Karpas-422 (cell line): Measurements from ENCODE around the gene TMEM185B. TPM values are rescaled to one million over a fixed set of nuclear protein-coding genes. Genes with fewer than 3 reads are reported as not detected.

Experiments used
- DNase-seq: peaks from one replicate; pipeline ENCODE4 v3.0.0-alpha.2; 2015
- H2AFZ ChIP-seq: fragments of 200-600 bp; sonication (generic); 2 replicates; pipeline ENCODE4 v1.6.1; 2014; ENCODE audit warnings: antibody characterized with exemption, low read length, mixed read lengths
- H3K27ac ChIP-seq: fragments of 200-600 bp; sonication (generic); 2 replicates; pipeline ENCODE4 v1.5.1; 2014; ENCODE audit warnings: mild to moderate bottlenecking, low read length, moderate library complexity
- H3K27me3 ChIP-seq: fragments of 200-600 bp; sonication (generic); 2 replicates; pipeline ENCODE4 v1.6.1; 2014; ENCODE audit warnings: low read length, mixed read lengths
- H3K36me3 ChIP-seq: fragments of 200-600 bp; sonication (generic); 2 replicates; pipeline ENCODE4 v1.6.1; 2014; ENCODE audit warnings: low read length, mixed read lengths; ENCODE audit not compliant: insufficient read depth
- H3K4me1 ChIP-seq: fragments of 200-600 bp; sonication (generic); 2 replicates; pipeline ENCODE4 v1.6.1; 2014; ENCODE audit warnings: mild to moderate bottlenecking, low read length, mixed read lengths
- H3K4me2 ChIP-seq: fragments of 200-600 bp; sonication (generic); 2 replicates; pipeline ENCODE4 v1.6.1; 2014; ENCODE audit warnings: low read length, low read depth, mild to moderate bottlenecking; ENCODE audit not compliant: poor library complexity, severe bottlenecking
- H3K4me3 ChIP-seq: fragments of 200-600 bp; sonication (generic); 2 replicates; pipeline ENCODE4 v1.5.1; 2014; ENCODE audit warnings: mild to moderate bottlenecking, antibody characterized with exemption, low read length, mixed read lengths
- H3K79me2 ChIP-seq: fragments of 200-600 bp; sonication (generic); 2 replicates; pipeline ENCODE4 v1.6.1; 2014; ENCODE audit warnings: mild to moderate bottlenecking, low read length, mixed read lengths
- H3K9ac ChIP-seq: fragments of 200-600 bp; sonication (generic); 2 replicates; pipeline ENCODE4 v1.6.0; 2014; ENCODE audit warnings: low read length
- H3K9me2 ChIP-seq: fragments of 200-600 bp; sonication (generic), shearing (Covaris generic); replicated peaks from 2 replicates; pipeline ENCODE4 v1.6.0; 2014; ENCODE audit warnings: mild to moderate bottlenecking, low read length, moderate library complexity; ENCODE audit not compliant: insufficient read depth
- H3K9me3 ChIP-seq: fragments of 300-700, 200-600 bp; sonication (generic); 2 replicates; pipeline ENCODE4 v1.6.1; 2014; ENCODE audit warnings: low read length, mixed read lengths
- H4K20me1 ChIP-seq: fragments of 200-600 bp; sonication (generic); 2 replicates; pipeline ENCODE4 v1.6.1; 2014; ENCODE audit warnings: mild to moderate bottlenecking, antibody characterized with exemption, low read length, low read depth; ENCODE audit not compliant: insufficient read depth
- total RNA-seq: library from RNA; depleted of rRNA; stranded (reverse); fragments of >200 nt; shearing (Covaris generic); gene quantifications from 2 replicates; pipeline ENCODE4 v1.2.3, GENCODE V29; 2014; ENCODE audit warnings: low replicate concordance

TMEM185B gene
- total RNA-seq, 1 experiment from 2014 or later = 13.0 TPM

DNA sequence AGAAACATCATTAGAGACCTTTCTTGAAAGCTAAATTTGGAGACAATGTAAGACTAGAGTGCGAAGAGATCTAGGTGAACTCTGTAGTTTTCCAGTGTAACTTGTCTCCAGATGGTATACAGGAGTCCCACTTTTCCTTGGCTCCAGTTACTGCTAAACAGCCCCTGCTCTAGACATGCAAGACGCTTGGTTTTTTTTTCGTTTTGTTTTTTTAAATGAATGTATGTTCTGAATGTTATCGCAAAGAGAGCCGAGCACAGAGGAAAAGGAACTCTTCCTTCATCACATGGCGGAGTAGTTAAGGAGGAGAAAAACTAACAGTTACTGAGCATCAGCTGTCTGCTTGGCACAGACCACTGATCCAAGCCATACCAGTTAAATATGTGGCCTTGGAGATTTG, 31.9 kb upstream of the TMEM185B start:
- Histone ChIP-seq H3K36me3 (no peaks in the 10 kb centered on the region), H3K79me2 (no peaks in the 10 kb centered on the region), H3K4me2 (no peak overlapping the region), H3K27ac (no peak overlapping the region), H3K9me3 (no peaks in the 10 kb centered on the region), H3K9me2 (no peaks in the 10 kb centered on the region), H3K4me3 (no peak overlapping the region), H3K4me1 (peaks cover 15% of the 10 kb centered on the region), H3K9ac (no peak overlapping the region), H3K27me3 (no peaks in the 10 kb centered on the region), H4K20me1 (no peaks in the 10 kb centered on the region), H2AFZ (no peak overlapping the region)
- no peak for DNase-seq

DNA sequence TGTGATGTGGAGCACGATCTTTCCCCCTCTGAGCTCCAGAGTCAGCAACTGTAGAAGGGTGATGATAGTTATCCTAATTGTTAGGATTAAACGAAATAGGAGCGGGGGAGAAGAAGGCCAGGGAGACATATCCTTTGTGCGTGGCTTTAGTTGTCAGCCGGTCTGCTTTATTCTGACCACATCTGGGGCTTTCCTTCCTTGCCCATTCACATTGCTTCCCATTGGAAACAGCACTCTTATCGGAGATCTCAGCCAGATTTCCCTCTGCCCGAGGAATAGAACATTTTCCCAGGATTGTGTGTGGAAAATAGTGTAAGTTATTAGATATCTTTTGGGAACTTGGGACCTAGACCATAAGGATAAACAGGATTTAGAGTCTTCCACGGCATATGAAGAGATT, 31.0 kb upstream of the TMEM185B start:
- DNase-seq = no peak
- Histone ChIP-seq H3K4me3 (no peak overlapping the region), H3K4me1 (peaks cover 15% of the 10 kb centered on the region), H3K27ac (no peak overlapping the region), H3K79me2 (no peaks in the 10 kb centered on the region), H3K36me3 (no peaks in the 10 kb centered on the region), H3K9me3 (no peaks in the 10 kb centered on the region), H3K9ac (no peak overlapping the region), H3K27me3 (no peaks in the 10 kb centered on the region), H4K20me1 (no peaks in the 10 kb centered on the region), H2AFZ (no peak overlapping the region), H3K4me2 (no peak overlapping the region), H3K9me2 (no peaks in the 10 kb centered on the region)

DNA sequence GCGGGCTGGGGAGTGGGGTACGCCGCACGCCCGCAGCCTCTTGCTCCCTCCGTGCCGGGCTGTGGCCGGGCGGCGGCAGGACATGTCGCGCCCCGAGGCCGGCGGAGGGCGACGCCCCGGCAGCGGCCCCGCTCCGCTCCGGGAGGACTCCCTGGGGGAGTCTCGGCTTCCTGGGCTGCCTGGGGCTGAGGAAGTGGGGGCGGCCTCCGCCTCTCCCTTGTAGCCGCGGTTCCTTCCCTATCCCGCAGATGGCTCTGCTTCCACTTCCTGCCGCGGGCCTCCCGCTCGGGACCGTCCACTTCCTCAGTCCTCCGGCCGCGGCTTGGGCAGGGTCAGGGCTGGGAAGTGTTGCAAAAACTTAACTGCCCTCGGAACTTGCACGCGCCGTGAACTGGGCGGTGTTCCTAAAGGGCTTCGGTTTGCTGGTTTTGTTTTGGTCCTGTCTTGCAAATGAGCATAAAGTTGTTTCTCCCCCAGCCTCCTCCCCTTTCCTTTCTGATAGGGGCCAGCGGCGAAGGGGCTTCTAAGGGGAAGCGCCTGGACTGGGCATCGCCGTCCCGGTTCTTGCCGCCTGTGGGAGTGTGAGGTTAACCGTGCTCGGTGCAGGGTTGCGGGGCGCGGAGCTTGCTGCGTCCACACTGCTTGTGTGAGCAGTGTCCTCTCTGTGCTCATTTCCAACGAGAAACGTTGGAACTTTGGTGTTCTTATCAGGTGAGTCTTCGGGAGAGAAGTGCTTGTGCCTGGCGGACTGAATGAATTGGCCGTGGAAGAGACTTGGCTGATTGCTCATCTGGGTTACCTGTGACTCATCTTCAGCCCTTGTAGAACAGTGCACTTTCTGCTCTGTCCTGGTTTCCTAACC, 30.1 kb upstream of the TMEM185B start:
- Histone ChIP-seq H3K9ac (peak overlapping the region; percentile 75), H3K27ac (no peak overlapping the region), H3K4me3 (peak overlapping the region; percentile 85), H3K9me2 (no peaks in the 10 kb centered on the region), H3K4me2 (peak overlapping the region; percentile 93), H2AFZ (peak overlapping the region; percentile 81; the same call in 1 of the 2 replicates), H3K79me2 (no peaks in the 10 kb centered on the region), H3K36me3 (no peaks in the 10 kb centered on the region), H3K27me3 (no peaks in the 10 kb centered on the region), H4K20me1 (no peaks in the 10 kb centered on the region), H3K9me3 (no peaks in the 10 kb centered on the region), H3K4me1 (peaks cover 15% of the 10 kb centered on the region)
- peak; percentile 70 for DNase-seq

DNA sequence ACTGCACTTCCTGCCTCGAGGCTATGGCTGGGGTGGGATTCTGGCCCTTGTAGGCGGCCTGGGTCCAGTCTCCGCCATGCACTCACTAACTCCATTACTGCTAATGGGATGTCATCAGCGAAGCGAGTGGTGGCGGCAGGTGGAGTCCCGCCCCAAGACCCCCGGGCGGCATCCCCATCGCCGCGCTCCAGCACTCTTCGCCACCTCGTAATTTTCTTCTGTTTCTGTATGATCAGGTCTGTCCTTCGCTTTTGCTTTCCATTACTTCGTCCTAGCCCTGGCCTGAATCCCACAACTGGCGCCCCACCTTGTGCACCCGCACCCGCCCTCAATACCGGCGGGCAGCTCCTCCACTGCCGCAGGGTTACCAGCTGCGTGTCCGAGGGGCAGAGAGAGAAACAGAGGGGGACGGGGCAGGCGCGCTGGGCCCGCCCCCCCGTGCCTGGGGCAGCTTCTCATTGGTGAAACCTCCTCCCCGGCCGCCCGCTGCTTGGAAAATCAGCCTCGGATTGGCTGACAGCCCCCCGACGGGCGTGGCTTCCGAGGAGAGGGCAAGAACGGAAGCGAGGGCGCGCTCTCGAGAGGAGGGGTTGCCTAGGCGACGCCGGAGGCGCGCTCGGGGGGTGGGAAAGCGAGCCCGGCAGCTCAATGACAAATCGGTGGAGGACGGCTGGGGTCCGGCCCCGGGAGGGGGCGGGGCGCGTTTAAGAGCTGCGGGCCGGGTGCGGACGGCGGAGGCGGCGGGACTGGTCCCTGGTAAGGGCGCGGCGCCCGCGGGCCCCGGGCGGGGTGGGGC, 29.2 kb upstream of the TMEM185B start, which contains the start of gene RALB:
RALB (plus strand) TSS at position 628 of the 796 bp plus-strand sequence. CDS start 25,813 bp downstream, outside the sequence.
- H3K79me2 ChIP-seq = no peaks in the 10 kb centered on the region
- peak within 1 kb of the TSS; percentile 93 for H3K4me2 ChIP-seq
- H3K4me3 ChIP-seq = peak within 1 kb of the TSS; percentile 85
- no peaks in the 10 kb centered on the region for H3K27me3 ChIP-seq
- H3K9ac ChIP-seq = peak within 1 kb of the TSS; percentile 75
- no peaks in the 10 kb centered on the region for H4K20me1 ChIP-seq
- H2AFZ ChIP-seq = peak within 1 kb of the TSS; percentile 81; the same call in 1 of the 2 replicates
- no peaks in the 10 kb centered on the region for H3K9me2 ChIP-seq
- no peak within 1 kb of the TSS for H3K27ac ChIP-seq
- no peaks in the 10 kb centered on the region for H3K36me3 ChIP-seq
- H3K4me1 ChIP-seq = peaks cover 15% of the 10 kb centered on the region
- peak; percentile 99 for DNase-seq
- no peaks in the 10 kb centered on the region for H3K9me3 ChIP-seq

DNA sequence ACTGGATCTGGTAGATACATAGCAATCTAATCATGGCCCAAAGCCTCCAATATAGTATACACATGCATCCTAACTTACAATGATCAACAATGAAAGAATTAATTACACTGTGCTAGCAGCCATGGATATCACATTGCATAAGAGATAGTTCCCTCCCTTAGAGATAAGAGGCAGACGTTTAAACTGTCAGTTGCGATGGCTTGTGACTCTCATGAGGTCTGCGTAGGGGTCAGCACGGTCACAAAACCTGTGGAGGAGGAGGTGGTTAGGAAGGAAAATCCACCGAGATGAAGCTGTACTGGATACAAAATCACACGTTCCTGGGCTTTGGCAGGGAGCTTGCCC, 28.7 kb upstream of the TMEM185B start:
- no peaks in the 10 kb centered on the region for H3K79me2 ChIP-seq
- H4K20me1 ChIP-seq = no peaks in the 10 kb centered on the region
- H3K4me3 ChIP-seq = peak overlapping the region; percentile 85
- H3K27me3 ChIP-seq = no peaks in the 10 kb centered on the region
- H3K4me2 ChIP-seq = peak overlapping the region; percentile 93
- DNase-seq = no peak
- H3K9me3 ChIP-seq = no peaks in the 10 kb centered on the region
- no peak overlapping the region for H3K27ac ChIP-seq
- H3K9ac ChIP-seq = peak overlapping the region; percentile 48; the same call in 1 of the 2 replicates
- H3K4me1 ChIP-seq = peaks cover 15% of the 10 kb centered on the region
- H2AFZ ChIP-seq = peak overlapping the region; percentile 54; the same call in 1 of the 2 replicates
- no peaks in the 10 kb centered on the region for H3K36me3 ChIP-seq
- H3K9me2 ChIP-seq = no peaks in the 10 kb centered on the region

DNA sequence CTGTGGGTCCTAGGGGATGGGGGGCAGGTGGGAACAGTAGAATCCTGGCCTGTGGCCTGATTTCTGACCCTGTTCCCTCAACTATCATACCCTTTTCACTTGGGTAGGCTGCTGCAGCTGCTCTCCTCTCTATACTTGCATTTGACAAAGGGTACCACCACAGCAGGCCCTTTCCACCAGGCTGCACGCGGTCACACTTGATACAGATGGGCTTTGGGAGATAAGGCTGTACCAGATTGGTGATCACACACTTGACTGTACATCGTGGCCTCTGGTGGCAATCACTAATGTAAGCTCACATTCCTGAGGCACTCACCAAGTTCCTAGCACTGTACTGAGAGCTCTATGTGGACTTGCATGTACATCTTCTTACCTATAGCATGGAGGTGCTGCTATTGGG, 27.9 kb upstream of the TMEM185B start:
- Histone ChIP-seq H3K4me3 (no peak overlapping the region), H3K9me3 (no peaks in the 10 kb centered on the region), H3K79me2 (no peaks in the 10 kb centered on the region), H3K9me2 (no peaks in the 10 kb centered on the region), H3K27me3 (no peaks in the 10 kb centered on the region), H3K9ac (no peak overlapping the region), H3K36me3 (no peaks in the 10 kb centered on the region), H3K27ac (no peak overlapping the region), H3K4me2 (no peak overlapping the region), H4K20me1 (no peaks in the 10 kb centered on the region), H3K4me1 (peaks cover 15% of the 10 kb centered on the region), H2AFZ (no peak overlapping the region)
- no peak for DNase-seq

DNA sequence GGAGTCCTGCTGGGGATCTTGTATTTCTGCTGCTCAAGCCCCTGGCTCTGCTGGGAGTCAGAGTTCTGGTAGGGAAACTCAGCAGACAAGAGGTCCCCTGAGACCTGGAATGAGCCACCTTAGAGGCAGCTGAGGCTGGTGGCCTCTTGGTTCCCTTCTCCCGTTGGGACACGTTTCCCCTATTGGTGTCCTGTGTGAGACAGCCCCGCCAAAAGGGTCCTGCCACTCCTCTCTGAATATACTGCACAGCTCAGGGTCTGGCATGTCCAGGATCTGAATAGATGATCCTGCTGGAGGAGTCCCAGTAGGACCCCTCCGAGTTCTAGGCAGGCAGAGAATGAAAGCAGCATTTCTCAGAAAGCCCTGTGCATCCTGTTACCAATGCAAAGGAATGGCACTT, 27.4 kb upstream of the TMEM185B start:
- Histone ChIP-seq H2AFZ (no peak overlapping the region), H3K4me1 (peaks cover 15% of the 10 kb centered on the region), H3K79me2 (no peaks in the 10 kb centered on the region), H3K36me3 (no peaks in the 10 kb centered on the region), H3K9me3 (no peaks in the 10 kb centered on the region), H3K9me2 (no peaks in the 10 kb centered on the region), H3K4me3 (no peak overlapping the region), H3K9ac (no peak overlapping the region), H3K27ac (no peak overlapping the region), H4K20me1 (no peaks in the 10 kb centered on the region), H3K27me3 (no peaks in the 10 kb centered on the region), H3K4me2 (no peak overlapping the region)
- DNase-seq = no peak

DNA sequence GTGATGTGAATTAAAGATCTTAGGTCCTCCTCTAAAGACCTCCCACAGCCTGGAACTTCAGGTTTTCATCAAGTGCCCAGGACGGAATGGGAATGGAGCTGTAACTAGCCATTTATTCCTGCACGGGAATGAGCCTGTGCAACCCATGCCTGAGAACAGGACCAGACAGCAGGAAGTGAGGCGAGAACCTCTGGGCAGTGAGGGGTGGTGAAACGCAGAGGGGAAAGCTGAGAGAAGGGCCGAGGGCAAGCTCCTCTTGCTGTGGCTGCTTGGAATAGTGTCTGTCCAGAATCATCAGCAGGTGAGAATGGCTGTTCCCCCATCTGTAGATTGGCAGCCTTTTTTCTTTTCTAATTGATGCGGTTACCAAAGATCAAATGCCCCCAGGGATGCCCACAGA, 24.7 kb upstream of the TMEM185B start:
- Histone ChIP-seq H3K4me2 (no peak overlapping the region), H4K20me1 (no peaks in the 10 kb centered on the region), H3K27me3 (no peaks in the 10 kb centered on the region), H3K9me2 (no peaks in the 10 kb centered on the region), H3K4me1 (peaks cover 7% of the 10 kb centered on the region), H3K36me3 (no peaks in the 10 kb centered on the region), H3K27ac (no peak overlapping the region), H3K4me3 (no peak overlapping the region), H3K79me2 (no peaks in the 10 kb centered on the region), H2AFZ (no peak overlapping the region), H3K9me3 (no peaks in the 10 kb centered on the region), H3K9ac (no peak overlapping the region)
- no peak for DNase-seq
